ENCODE results near the gene ZBED2.
"Not testable (repeated sequence)": the region's sequence is repeated elsewhere in the genome, so short reads cannot be mapped to it uniquely, and the experiment has no call there.

DNA sequence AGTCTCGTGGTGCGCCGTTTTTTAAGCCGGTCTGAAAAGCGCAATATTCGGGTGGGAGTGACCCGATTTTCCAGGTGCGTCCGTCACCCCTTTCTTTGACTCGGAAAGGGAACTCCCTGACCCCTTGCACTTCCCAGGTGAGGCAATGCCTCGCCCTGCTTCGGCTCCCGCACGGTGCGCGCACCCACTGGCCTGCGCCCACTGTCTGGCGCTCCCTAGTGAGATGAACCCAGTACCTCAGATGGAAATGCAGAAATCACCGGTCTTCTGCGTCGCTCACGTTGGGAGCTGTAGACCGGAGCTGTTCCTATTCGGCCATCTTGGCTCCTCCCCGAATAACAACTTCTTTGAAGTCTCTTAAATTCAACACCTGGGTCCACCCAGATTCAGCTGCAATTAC lies 33.2 kb downstream of the ZBED2 start:
- TF ChIP-seq POLR2A (IDR thresholded peaks at IDR 0.05) = not testable (repeated sequence)
- TF ChIP-seq, protein P1, sequence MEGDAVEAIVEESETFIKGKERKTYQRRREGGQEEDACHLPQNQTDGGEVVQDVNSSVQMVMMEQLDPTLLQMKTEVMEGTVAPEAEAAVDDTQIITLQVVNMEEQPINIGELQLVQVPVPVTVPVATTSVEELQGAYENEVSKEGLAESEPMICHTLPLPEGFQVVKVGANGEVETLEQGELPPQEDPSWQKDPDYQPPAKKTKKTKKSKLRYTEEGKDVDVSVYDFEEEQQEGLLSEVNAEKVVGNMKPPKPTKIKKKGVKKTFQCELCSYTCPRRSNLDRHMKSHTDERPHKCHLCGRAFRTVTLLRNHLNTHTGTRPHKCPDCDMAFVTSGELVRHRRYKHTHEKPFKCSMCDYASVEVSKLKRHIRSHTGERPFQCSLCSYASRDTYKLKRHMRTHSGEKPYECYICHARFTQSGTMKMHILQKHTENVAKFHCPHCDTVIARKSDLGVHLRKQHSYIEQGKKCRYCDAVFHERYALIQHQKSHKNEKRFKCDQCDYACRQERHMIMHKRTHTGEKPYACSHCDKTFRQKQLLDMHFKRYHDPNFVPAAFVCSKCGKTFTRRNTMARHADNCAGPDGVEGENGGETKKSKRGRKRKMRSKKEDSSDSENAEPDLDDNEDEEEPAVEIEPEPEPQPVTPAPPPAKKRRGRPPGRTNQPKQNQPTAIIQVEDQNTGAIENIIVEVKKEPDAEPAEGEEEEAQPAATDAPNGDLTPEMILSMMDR (IDR thresholded peaks at IDR 0.05) = not testable (repeated sequence)
